Endothelial cell of umbilical vein (primary cell): ENCODE data around the gene KANSL1. TPM values are rescaled to one million over a fixed set of nuclear protein-coding genes. Genes with fewer than 3 reads are reported as not detected.

Source experiments
- BruUV-seq: library from RNA; stranded (reverse); fragments of 400-500 nt; replicated peaks from 2 replicates; lab custom pipeline; 2021; lab: Mats Ljungman, UMichigan
- CTCF ChIA-PET: fragments of 300-600, 350-600 bp; sonication (Branson Sonifier 250); formaldehyde crosslinking; loops from one replicate; lab custom pipeline; 2021; ENCODE audit warnings: antibody characterized with exemption, inconsistent platforms; lab: Charles Lee
- POLR2A ChIA-PET: fragments of 300-600, 350-600 bp; sonication (Branson Sonifier 250); formaldehyde crosslinking; loops from one replicate; lab custom pipeline; 2021; ENCODE audit warnings: antibody characterized with exemption, inconsistent platforms; lab: Charles Lee
- DNase-seq: peaks from one replicate; pipeline ENCODE4 v3.0.0-alpha.2; 2011; ENCODE audit warnings: low read depth, low spot score
- FAIRE-seq: peaks from 2 replicates; lab custom pipeline; 2011; peaks lifted over from hg19 to GRCh38; lab: Jason Lieb, UNC
- H2AFZ ChIP-seq: 2 replicates; pipeline ENCODE4 v1.6.0; 2012; ENCODE audit warnings: low read depth, low read length, control low read depth, inconsistent platforms
- H3K27ac ChIP-seq: 2 replicates; pipeline ENCODE4 v1.5.1; 2011; ENCODE audit warnings: low read depth, mild to moderate bottlenecking, control low read depth, low read length, moderate library complexity; ENCODE audit not compliant: insufficient read depth
- H3K27me3 ChIP-seq, 2 experiments: 2 replicates each; pipeline versions ENCODE4 v1.6.0 to v1.6.1; 2011; ENCODE audit warnings: low read length in 2 of 2, mixed read lengths in 1 of 2; ENCODE audit not compliant: control insufficient read depth in 2 of 2, insufficient read depth in 2 of 2
- H3K36me3 ChIP-seq, 2 experiments: 2 replicates in 1 of 2; 3 replicates in 1 of 2; pipeline ENCODE4 v1.5.1; 2011; ENCODE audit warnings: low read length in 2 of 2, mild to moderate bottlenecking in 1 of 2, moderate library complexity in 1 of 2; ENCODE audit not compliant: control insufficient read depth in 2 of 2, insufficient read depth in 2 of 2; ENCODE audit errors: extremely low read depth in 1 of 2
- H3K4me1 ChIP-seq: 3 replicates; pipeline ENCODE4 v1.5.1; 2011; ENCODE audit warnings: mild to moderate bottlenecking, low read length; ENCODE audit not compliant: control insufficient read depth, insufficient read depth; ENCODE audit errors: extremely low read depth
- H3K4me2 ChIP-seq: 2 replicates; pipeline ENCODE4 v1.6.1; 2011; ENCODE audit warnings: low read length, control low read depth, mixed read lengths; ENCODE audit not compliant: insufficient read depth
- H3K4me3 ChIP-seq, 3 experiments: fragments of 200-600 bp in 1 of 3; sonication (generic), shearing (Covaris generic) in 1 of 3; replicated peaks in 1 of 3; 2 replicates each; pipeline ENCODE4 v1.5.1; 2011 to 2016; ENCODE audit warnings: control low read depth in 3 of 3, low read length in 3 of 3, mild to moderate bottlenecking in 2 of 3, inconsistent platforms in 1 of 3, low read depth in 1 of 3, moderate library complexity in 1 of 3; ENCODE audit not compliant: insufficient read depth in 1 of 3
- H3K79me2 ChIP-seq: 2 replicates; pipeline ENCODE4 v1.6.0; 2012; ENCODE audit warnings: low read length, inconsistent platforms; ENCODE audit not compliant: control insufficient read depth, insufficient read depth
- H3K9ac ChIP-seq: replicated peaks from 2 replicates; pipeline ENCODE3; 2011; ENCODE audit warnings: low read length, control low read depth; ENCODE audit not compliant: insufficient read depth; ENCODE audit errors: extremely low read depth
- H3K9me1 ChIP-seq: replicated peaks from 3 replicates; pipeline ENCODE4 v1.6.0; 2011; ENCODE audit warnings: mild to moderate bottlenecking, low read length; ENCODE audit not compliant: control insufficient read depth, insufficient read depth; ENCODE audit errors: extremely low read depth
- H3K9me3 ChIP-seq: replicated peaks from 2 replicates; pipeline ENCODE4 v1.5.1; 2012; ENCODE audit warnings: low read length, inconsistent platforms; ENCODE audit not compliant: control insufficient read depth, insufficient read depth
- H4K20me1 ChIP-seq: replicated peaks from 2 replicates; pipeline ENCODE3; 2011; ENCODE audit warnings: mild to moderate bottlenecking, low read length; ENCODE audit not compliant: control insufficient read depth, insufficient read depth; ENCODE audit errors: extremely low read depth
- CTCF ChIP-seq, 2 donors: IDR thresholded peaks; 1 replicate in 1 of 2; 2 replicates in 1 of 2; pipeline ENCODE4 v1.5.1; 2011; ENCODE audit warnings: low read length in 2 of 2, mild to moderate bottlenecking in 2 of 2, moderate library complexity in 2 of 2, control low read depth in 1 of 2, inconsistent platforms in 1 of 2, low read depth in 1 of 2; ENCODE audit not compliant: insufficient read depth in 1 of 2; ENCODE audit errors: extremely low read depth in 1 of 2
- FOS ChIP-seq: IDR thresholded peaks from 2 replicates; pipeline ENCODE4 v1.6.1; 2011; ENCODE audit warnings: mild to moderate bottlenecking, low read length, moderate library complexity, borderline replicate concordance; ENCODE audit not compliant: insufficient read depth
- GATA2 ChIP-seq: IDR thresholded peaks from 2 replicates; pipeline ENCODE4 v1.7.0; 2011; ENCODE audit warnings: low read depth, mild to moderate bottlenecking, moderate library complexity, mixed read lengths, low read length; ENCODE audit not compliant: insufficient read length, insufficient read depth
- JUN ChIP-seq: IDR thresholded peaks from 2 replicates; pipeline ENCODE4 v1.6.1; 2011; ENCODE audit warnings: borderline replicate concordance, low read depth; ENCODE audit not compliant: insufficient read length, insufficient read depth
- POLR2A ChIP-seq: IDR thresholded peaks from 2 replicates; pipeline ENCODE4 v1.6.1; 2012; ENCODE audit warnings: low read depth, mild to moderate bottlenecking, control low read depth, low read length
- POLR2AphosphoS5 ChIP-seq: IDR thresholded peaks from 2 replicates; pipeline ENCODE4 v1.6.1; 2012; ENCODE audit warnings: low read depth, mild to moderate bottlenecking, control low read depth, low read length, moderate library complexity; ENCODE audit not compliant: insufficient read depth
- dilution Hi-C: fragments of 300-500 bp; cut with MboI; formaldehyde crosslinking; loops from one replicate; pipeline ENCODE4 v1.15.0; 2019; ENCODE audit warnings: low sequenced_read_pairs; ENCODE audit not compliant: extremely low pct_ligation_motif_present
- intact Hi-C: fragments of 100-400 bp; cut with micrococcal nuclease; formaldehyde crosslinking; loops from one replicate; pipeline ENCODE4 v1.10.0; 2022
- polyA plus RNA-seq, 4 experiments: library from polyadenylated mRNA; depleted of rRNA in 3 of 4; stranded (reverse) in 3 of 4; unstranded in 1 of 4; fragments of >200 nt; gene quantifications; 2 replicates each; pipeline versions ENCODE4 v1.2.1 to v1.2.3, GENCODE V29; 2011 to 2012; ENCODE audit warnings: missing spikeins in 1 of 4
- total RNA-seq: library from RNA; stranded (reverse); gene quantifications from 2 replicates; pipeline ENCODE4 v1.2.3, GENCODE V29; 2021

Gene KANSL1
- total and polyA plus RNA-seq, 2 donors (not counting 3 experiments of a cell fraction or from before 2014, with no cell fraction given): 29.1 to 74.0 TPM

DNA sequence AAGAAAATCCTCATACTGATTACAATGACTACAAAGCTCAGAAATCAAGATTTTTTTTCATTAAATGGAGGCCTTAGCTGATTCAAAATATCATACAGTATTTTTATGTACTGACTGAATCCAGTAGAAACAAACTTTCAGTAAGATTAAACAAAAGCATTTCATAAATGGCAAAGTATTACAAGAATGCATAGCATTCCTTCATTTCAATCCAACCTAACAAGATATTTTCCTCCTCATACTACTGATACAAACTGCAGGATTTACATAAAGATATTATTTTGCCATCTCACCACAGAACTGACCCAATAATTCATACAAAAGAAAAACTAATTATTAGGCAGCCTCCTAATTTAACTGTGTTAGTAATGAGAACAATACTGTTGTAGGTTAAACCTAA lies 6.2 kb upstream of the KANSL1 start:
- Histone ChIP-seq H3K9me3 (no peaks in the 10 kb centered on the region), H3K79me2 (peaks cover 34% of the 10 kb centered on the region), H3K36me3 (no peaks in the 10 kb centered on the region), H2AFZ (no peak overlapping the region), H3K9me1 (no peaks in the 10 kb centered on the region), H3K27ac (no peak overlapping the region), H3K4me2 (no peak overlapping the region), H3K27me3 (no peaks in the 10 kb centered on the region), H4K20me1 (no peaks in the 10 kb centered on the region), H3K4me1 (peaks cover 9% of the 10 kb centered on the region), H3K4me3 (no peak overlapping the region), H3K9ac (no peak overlapping the region)
- CTCF ChIA-PET: interaction anchor here (1.0 to 3.1 kb wide), 4 partner anchors 12 to 155 kb away, joined by 3 to 35 read pairs (median 4); no protein-coding TSS in a partner anchor
- DNase-seq (no peak), FAIRE-seq (no peak)
- intact Hi-C loops (loop anchor here (10.0 kb wide), 1 partner anchor 85 kb away; no protein-coding TSS in a partner anchor), dilution Hi-C loops (no loop called here)
- POLR2A ChIA-PET: no interaction called here
- BruUV-seq: no TSS peak
- TF ChIP-seq POLR2A: no peak
- no peak for TF ChIP-seq GATA2
- no peak for TF ChIP-seq POLR2AphosphoS5
- TF ChIP-seq CTCF (IDR thresholded peaks at IDR 0.05; ENCODE audit: extremely low read depth in 1 of 2, insufficient read depth in 1 of 2, low read depth in 1 of 2, low read length in 2 of 2): no peak

- ChIA-PET POLR2A (no interaction called here), CTCF (interaction anchor here (1.2 to 3.1 kb wide), 3 partner anchors 13 to 154 kb away, joined by 3 to 35 read pairs (median 5); no protein-coding TSS in a partner anchor)
- TF ChIP-seq POLR2AphosphoS5: no peak
- TF ChIP-seq JUN: no peak
- TF ChIP-seq CTCF (IDR thresholded peaks at IDR 0.05; ENCODE audit: extremely low read depth in 1 of 2, insufficient read depth in 1 of 2, low read depth in 1 of 2, low read length in 2 of 2): no peak
- no peak for TF ChIP-seq GATA2
- TF ChIP-seq FOS: peak; percentile 4
- Histone ChIP-seq H3K4me3 (no peak overlapping the region), H2AFZ (no peak overlapping the region), H3K4me1 (peaks cover 10% of the 10 kb centered on the region), H4K20me1 (no peaks in the 10 kb centered on the region), H3K4me2 (no peak overlapping the region), H3K9me3 (no peaks in the 10 kb centered on the region), H3K9me1 (no peaks in the 10 kb centered on the region), H3K79me2 (peaks cover 32% of the 10 kb centered on the region), H3K27ac (no peak overlapping the region), H3K36me3 (no peaks in the 10 kb centered on the region), H3K9ac (no peak overlapping the region), H3K27me3 (no peaks in the 10 kb centered on the region)
- FAIRE-seq (no peak), DNase-seq (no peak)
- dilution Hi-C loops (no loop called here), intact Hi-C loops (loop anchor here (10.0 kb wide), 1 partner anchor 87 kb away; no protein-coding TSS in a partner anchor)
- BruUV-seq: no TSS peak
These were observed 5.0 kb upstream of the KANSL1 start for GRCh38 chr17:46198233-46198632.
